Measurements from ENCODE around the gene STX7.
A peak's percentile ranks its signal among the peaks of the same experiment; 100 is the strongest.

STX7 gene

GRCh38 chr6:132461958-132462357 lies 51.0 kb downstream of the STX7 start:
- Histone ChIP-seq H3K4me3 (ENCODE audit: low read depth, low read length) (no peak overlapping the region), H3K27ac (no peak overlapping the region), H3K27me3 (replicated peaks) (no peaks in the 10 kb centered on the region), H3K36me3 (replicated peaks) (peaks cover 26% of the 10 kb centered on the region)
- in situ Hi-C loops (cut with HindIII; ENCODE audit: low pct_ligation_motif_present, low sequenced_read_pairs): no loop called here
- TF ChIP-seq CTCF (IDR thresholded peaks at IDR 0.05; ENCODE audit: low read depth, low read length, missing control alignments): peak; percentile 34
- DNase-seq: no peak

GRCh38 chr6:132459605-132459952 lies 53.3 kb downstream of the STX7 start:
- Histone ChIP-seq H3K27ac (no peak overlapping the region), H3K4me3 (ENCODE audit: low read depth, low read length) (no peak overlapping the region), H3K36me3 (replicated peaks) (peaks cover 21% of the 10 kb centered on the region), H3K27me3 (replicated peaks) (no peaks in the 10 kb centered on the region)
- no peak for TF ChIP-seq CTCF (IDR thresholded peaks at IDR 0.05; ENCODE audit: low read depth, low read length, missing control alignments)
- in situ Hi-C loops (cut with HindIII; ENCODE audit: low pct_ligation_motif_present, low sequenced_read_pairs): no loop called here
- DNase-seq: no peak

- no peak for TF ChIP-seq CTCF (IDR thresholded peaks at IDR 0.05; ENCODE audit: low read depth, low read length, missing control alignments)
- Histone ChIP-seq H3K36me3 (replicated peaks) (peaks cover 21% of the 10 kb centered on the region), H3K27ac (no peak overlapping the region), H3K27me3 (replicated peaks) (no peaks in the 10 kb centered on the region), H3K4me3 (ENCODE audit: low read depth, low read length) (no peak overlapping the region)
- in situ Hi-C loops (cut with HindIII; ENCODE audit: low pct_ligation_motif_present, low sequenced_read_pairs): no loop called here
- DNase-seq: no peak
These were observed 53.9 kb downstream of the STX7 start for GRCh38 chr6:132458887-132459604.

GRCh38 chr6:132456700-132457143 lies 56.2 kb downstream of the STX7 start:
- Histone ChIP-seq H3K4me3 (ENCODE audit: low read depth, low read length) (no peak overlapping the region), H3K27me3 (replicated peaks) (no peaks in the 10 kb centered on the region), H3K27ac (no peak overlapping the region), H3K36me3 (replicated peaks) (peaks cover 6% of the 10 kb centered on the region)
- in situ Hi-C loops (cut with HindIII; ENCODE audit: low pct_ligation_motif_present, low sequenced_read_pairs): no loop called here
- DNase-seq: no peak
- TF ChIP-seq CTCF (IDR thresholded peaks at IDR 0.05; ENCODE audit: low read depth, low read length, missing control alignments): peak; percentile 15

- no peaks in the 10 kb centered on the region for H3K36me3 ChIP-seq (replicated peaks)
- no peak overlapping the region for H3K4me3 ChIP-seq (ENCODE audit: low read depth, low read length)
- no peak for TF ChIP-seq CTCF (IDR thresholded peaks at IDR 0.05; ENCODE audit: low read depth, low read length, missing control alignments)
- in situ Hi-C loops (cut with HindIII; ENCODE audit: low pct_ligation_motif_present, low sequenced_read_pairs): no loop called here
- no peak for DNase-seq
- H3K27me3 ChIP-seq (replicated peaks): no peaks in the 10 kb centered on the region
- H3K27ac ChIP-seq: no peak overlapping the region
These were observed 66.1 kb downstream of the STX7 start for GRCh38 chr6:132446855-132447241.

Measured in brain microvascular endothelial cell (primary cell).